Natural killer cell (primary cell): ENCODE results near the gene NDE1. TPM values are rescaled to one million over a fixed set of nuclear protein-coding genes. Genes with fewer than 3 reads are reported as not detected.

ENCODE experiments used
- ATAC-seq, 3 donors: fragments of 150-1000 bp in 2 of 3; fragments of 200-7000 bp in 1 of 3; cut with Tn5 transposase; 1 replicate in 1 of 3; 2 replicates in 2 of 3; pipeline ENCODE4 v1.10.0; 2021; ENCODE audit warnings: mild to moderate bottlenecking in 2 of 3, moderate library complexity in 2 of 3
- DNase-seq, 2 donors: peaks; one replicate each; pipeline versions ENCODE4 v3.0.0 to v3.0.0-alpha.2; 2013 to 2021; ENCODE audit warnings: mixed read lengths in 1 of 2
- H3K27ac ChIP-seq: one replicate; pipeline ENCODE4 v1.5.1; 2013; ENCODE audit warnings: mild to moderate bottlenecking, low read length
- H3K27me3 ChIP-seq: one replicate; pipeline ENCODE4 v1.6.1; 2013; ENCODE audit warnings: low read length; ENCODE audit not compliant: control insufficient read depth, insufficient read depth
- H3K36me3 ChIP-seq: one replicate; pipeline ENCODE4 v1.6.1; 2013; ENCODE audit warnings: low read length; ENCODE audit not compliant: control insufficient read depth, insufficient read depth
- H3K4me1 ChIP-seq: one replicate; pipeline ENCODE4 v1.6.1; 2013; ENCODE audit warnings: low read length; ENCODE audit not compliant: control insufficient read depth, insufficient read depth
- H3K4me3 ChIP-seq: one replicate; pipeline ENCODE4 v1.5.1; 2013; ENCODE audit warnings: low read length
- H3K9me3 ChIP-seq: one replicate; pipeline ENCODE4 v1.6.1; 2013; ENCODE audit warnings: low read length; ENCODE audit not compliant: control insufficient read depth, insufficient read depth
- H3K27ac Mint-ChIP-seq, 2 donors: one replicate each; pipeline ENCODE4 v1.8.0; 2022; ENCODE audit warnings: mild to moderate bottlenecking in 2 of 2, mixed read lengths in 2 of 2, moderate library complexity in 1 of 2
- H3K27me3 Mint-ChIP-seq, 2 donors: one replicate each; pipeline ENCODE4 v1.8.0; 2022; ENCODE audit warnings: low read depth in 2 of 2, mixed read lengths in 2 of 2
- H3K36me3 Mint-ChIP-seq: one replicate; pipeline ENCODE4 v1.8.0; 2022; ENCODE audit warnings: mixed read lengths
- H3K4me1 Mint-ChIP-seq, 2 donors: one replicate each; pipeline ENCODE4 v1.8.0; 2022; ENCODE audit warnings: mixed read lengths in 2 of 2
- H3K4me3 Mint-ChIP-seq: one replicate; pipeline ENCODE4 v1.8.0; 2022; ENCODE audit warnings: mild to moderate bottlenecking, moderate library complexity, mixed read lengths
- H3K9me3 Mint-ChIP-seq, 2 donors: one replicate each; pipeline ENCODE4 v1.8.0; 2022; ENCODE audit warnings: mixed read lengths in 2 of 2
- WGBS: methylation state at CpG from one replicate; pipeline ENCODE4 v1.1.7; 2013; ENCODE audit warnings: missing lambda C conversion rate; ENCODE audit not compliant: insufficient coverage; 5-methylcytosine and 5-hydroxymethylcytosine counted together
- intact Hi-C: fragments of 100-400 bp; cut with micrococcal nuclease; formaldehyde crosslinking; loops from one replicate; pipeline ENCODE4 v1.14.2; 2022
- total RNA-seq, 4 donors: library from RNA; stranded (reverse); fragments of 120-200 nt in 1 of 4; gene quantifications; one replicate each; pipeline versions ENCODE4 v1.2.3 to v1.2.4, GENCODE V29; 2013 to 2022
- TF ChIP-seq, protein P1 (sequence below): fragments of 200-600 bp; IDR thresholded peaks from one replicate; pipeline ENCODE4 v1.8.0; 2022; ENCODE audit warnings: antibody characterized with exemption

The NDE1 gene
- total RNA-seq, 3 donors from 2014 or later (not counting 1 experiment from before 2014, with no cell fraction given): 104 to 118 (median 114) TPM

DNA sequence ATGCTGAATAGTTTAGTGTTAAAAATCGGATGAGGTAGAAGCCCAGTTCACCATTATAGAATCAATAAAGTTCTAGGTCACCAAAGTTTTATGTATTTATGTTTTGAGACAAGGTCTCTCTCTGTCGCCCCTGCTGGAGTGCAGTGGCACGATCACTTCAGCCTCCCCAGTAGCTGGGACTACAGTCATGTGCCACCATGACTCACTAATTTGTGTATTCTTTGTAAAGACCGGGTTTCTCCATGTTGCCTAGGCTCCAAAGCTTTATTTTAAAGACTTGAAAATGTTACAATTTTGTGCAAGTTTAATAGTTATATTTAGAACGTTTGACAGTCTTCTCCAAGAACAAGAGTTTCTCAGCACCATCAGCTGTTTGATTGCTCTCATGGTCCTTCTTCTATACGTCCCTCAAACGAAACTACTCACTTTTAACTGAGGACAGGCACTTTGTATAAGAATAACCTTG, 32.1 kb downstream of the NDE1 start:
- Histone ChIP-seq H3K4me3 (no peak overlapping the region), H3K27ac (no peak overlapping the region), H3K36me3 (peaks cover 62% of the 10 kb centered on the region), H3K4me1 (no peaks in the 10 kb centered on the region), H3K9me3 (no peaks in the 10 kb centered on the region), H3K27me3 (no peaks in the 10 kb centered on the region)
- Mint-ChIP-seq H3K9me3 (no peaks in the 10 kb centered on the region), H3K4me1 (peaks cover 5 to 12% of the 10 kb centered on the region in 2 donors), H3K36me3 (peaks cover 7% of the 10 kb centered on the region), H3K4me3 (no peak overlapping the region), H3K27me3 (no peaks in the 10 kb centered on the region), H3K27ac (peak overlapping the region; percentile 58 to 69)
- intact Hi-C loops: loop anchor here (5.0 kb wide), 1 partner anchor 40 kb away; the partner anchor contains the start of gene MARF1
- ATAC-seq: peak; percentile 63 to 97 (median 78)
- WGBS: 71% methylated on average over 7 of the region's 7 CpGs
- DNase-seq: peak; percentile 32 to 65
- TF ChIP-seq, protein P1, sequence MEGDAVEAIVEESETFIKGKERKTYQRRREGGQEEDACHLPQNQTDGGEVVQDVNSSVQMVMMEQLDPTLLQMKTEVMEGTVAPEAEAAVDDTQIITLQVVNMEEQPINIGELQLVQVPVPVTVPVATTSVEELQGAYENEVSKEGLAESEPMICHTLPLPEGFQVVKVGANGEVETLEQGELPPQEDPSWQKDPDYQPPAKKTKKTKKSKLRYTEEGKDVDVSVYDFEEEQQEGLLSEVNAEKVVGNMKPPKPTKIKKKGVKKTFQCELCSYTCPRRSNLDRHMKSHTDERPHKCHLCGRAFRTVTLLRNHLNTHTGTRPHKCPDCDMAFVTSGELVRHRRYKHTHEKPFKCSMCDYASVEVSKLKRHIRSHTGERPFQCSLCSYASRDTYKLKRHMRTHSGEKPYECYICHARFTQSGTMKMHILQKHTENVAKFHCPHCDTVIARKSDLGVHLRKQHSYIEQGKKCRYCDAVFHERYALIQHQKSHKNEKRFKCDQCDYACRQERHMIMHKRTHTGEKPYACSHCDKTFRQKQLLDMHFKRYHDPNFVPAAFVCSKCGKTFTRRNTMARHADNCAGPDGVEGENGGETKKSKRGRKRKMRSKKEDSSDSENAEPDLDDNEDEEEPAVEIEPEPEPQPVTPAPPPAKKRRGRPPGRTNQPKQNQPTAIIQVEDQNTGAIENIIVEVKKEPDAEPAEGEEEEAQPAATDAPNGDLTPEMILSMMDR: peak; percentile 49

GRCh38 chr16:15686287-15686686, 36.2 kb downstream of the NDE1 start:
- 96% methylated on average over 2 of the region's 2 CpGs for WGBS
- TF ChIP-seq, protein P1: no peak
- no peaks in the 10 kb centered on the region for H3K4me1 ChIP-seq
- H3K27ac ChIP-seq: no peak overlapping the region
- no peaks in the 10 kb centered on the region for H3K36me3 Mint-ChIP-seq
- no peaks in the 10 kb centered on the region for H3K9me3 ChIP-seq
- ATAC-seq: no peak
- no peaks in the 10 kb centered on the region for H3K27me3 Mint-ChIP-seq
- H3K4me3 Mint-ChIP-seq: no peak overlapping the region
- H3K4me3 ChIP-seq: no peak overlapping the region
- peaks cover 69% of the 10 kb centered on the region for H3K36me3 ChIP-seq
- H3K9me3 Mint-ChIP-seq: no peaks in the 10 kb centered on the region
- DNase-seq: no peak
- no peaks in the 10 kb centered on the region for H3K27me3 ChIP-seq
- H3K4me1 Mint-ChIP-seq: peaks cover 0 to 5% of the 10 kb centered on the region in 2 donors
- peak overlapping the region in 1 of 2 donors; percentile 38 for H3K27ac Mint-ChIP-seq
- intact Hi-C loops: no loop called here

GRCh38 chr16:15689290-15689689, 39.2 kb downstream of the NDE1 start:
- Mint-ChIP-seq H3K36me3 (no peaks in the 10 kb centered on the region), H3K27me3 (no peaks in the 10 kb centered on the region), H3K4me1 (peaks cover 0 to 5% of the 10 kb centered on the region in 2 donors), H3K4me3 (no peak overlapping the region), H3K9me3 (no peaks in the 10 kb centered on the region), H3K27ac (no peak overlapping the region)
- Histone ChIP-seq H3K4me1 (no peaks in the 10 kb centered on the region), H3K9me3 (no peaks in the 10 kb centered on the region), H3K27me3 (no peaks in the 10 kb centered on the region), H3K4me3 (no peak overlapping the region), H3K27ac (no peak overlapping the region), H3K36me3 (peaks cover 83% of the 10 kb centered on the region)
- no peak for DNase-seq
- intact Hi-C loops: no loop called here
- TF ChIP-seq, protein P1: no peak
- WGBS: 96% methylated on average over 3 of the region's 3 CpGs
- ATAC-seq: no peak

GRCh38 chr16:15690296-15690695, 40.3 kb downstream of the NDE1 start:
- H3K4me3 Mint-ChIP-seq: no peak overlapping the region
- WGBS: 89% methylated on average over 3 of the region's 3 CpGs
- no peak overlapping the region for H3K27ac Mint-ChIP-seq
- H3K27me3 Mint-ChIP-seq: no peaks in the 10 kb centered on the region
- intact Hi-C loops: no loop called here
- H3K9me3 Mint-ChIP-seq: no peaks in the 10 kb centered on the region
- Histone ChIP-seq H3K9me3 (no peaks in the 10 kb centered on the region), H3K27me3 (no peaks in the 10 kb centered on the region), H3K4me1 (no peaks in the 10 kb centered on the region), H3K27ac (no peak overlapping the region), H3K36me3 (peaks cover 88% of the 10 kb centered on the region), H3K4me3 (no peak overlapping the region)
- ATAC-seq (no peak), DNase-seq (no peak)
- TF ChIP-seq, protein P1: no peak
- peaks cover 0 to 4% of the 10 kb centered on the region in 2 donors for H3K4me1 Mint-ChIP-seq
- H3K36me3 Mint-ChIP-seq: no peaks in the 10 kb centered on the region
